ENCODE results near the gene NFYB.
"Not testable (repeated sequence)": the region's sequence is repeated elsewhere in the genome, so short reads cannot be mapped to it uniquely, and the experiment has no call there.

NFYB gene

DNA sequence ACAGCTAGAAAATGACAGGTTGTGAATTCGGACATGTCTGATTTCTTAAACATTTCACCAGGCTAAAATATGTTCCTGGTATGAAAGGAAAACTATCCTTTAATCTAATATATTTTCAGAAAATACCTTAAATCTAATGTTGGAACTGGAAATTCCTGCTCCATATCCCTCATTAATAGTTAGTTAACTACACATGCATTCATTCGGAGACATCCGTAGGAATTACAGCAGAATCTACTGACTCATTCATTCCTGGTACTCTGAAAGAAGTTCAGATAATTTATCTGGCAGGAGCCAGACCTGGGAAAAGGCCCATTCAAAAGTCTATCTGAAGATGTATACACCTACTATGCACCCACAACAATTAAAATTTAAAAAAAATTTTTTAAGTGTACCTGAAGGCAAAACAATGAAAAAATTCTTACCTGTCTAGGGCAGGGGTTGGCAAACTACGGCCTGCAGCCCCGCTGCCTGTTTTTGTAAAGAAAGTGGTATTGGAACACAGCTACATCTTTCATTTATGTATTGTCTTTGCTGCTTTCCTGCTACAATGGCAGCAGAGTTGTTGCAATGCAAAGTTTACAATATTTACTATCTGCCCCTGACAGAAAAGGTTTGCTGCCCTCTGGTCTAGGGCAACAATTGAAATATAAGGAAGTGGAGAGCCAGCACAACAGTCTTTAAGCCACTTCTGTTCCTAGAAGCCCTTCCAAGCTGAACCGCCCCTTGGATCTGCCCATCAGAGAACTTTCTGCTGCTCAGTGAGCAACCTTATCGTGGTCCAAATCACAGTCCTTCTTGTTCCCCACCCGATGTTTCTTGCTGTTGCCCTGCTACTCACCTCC lies 17.9 kb upstream of the NFYB start:
- DNase-seq = no peak

GRCh38 chr12:104154806-104155205 lies 16.8 kb upstream of the NFYB start:
- no peak for DNase-seq

- no peak for DNase-seq
Observed at GRCh38 chr12:104154286-104154685, 16.3 kb upstream of the NFYB start.

DNA sequence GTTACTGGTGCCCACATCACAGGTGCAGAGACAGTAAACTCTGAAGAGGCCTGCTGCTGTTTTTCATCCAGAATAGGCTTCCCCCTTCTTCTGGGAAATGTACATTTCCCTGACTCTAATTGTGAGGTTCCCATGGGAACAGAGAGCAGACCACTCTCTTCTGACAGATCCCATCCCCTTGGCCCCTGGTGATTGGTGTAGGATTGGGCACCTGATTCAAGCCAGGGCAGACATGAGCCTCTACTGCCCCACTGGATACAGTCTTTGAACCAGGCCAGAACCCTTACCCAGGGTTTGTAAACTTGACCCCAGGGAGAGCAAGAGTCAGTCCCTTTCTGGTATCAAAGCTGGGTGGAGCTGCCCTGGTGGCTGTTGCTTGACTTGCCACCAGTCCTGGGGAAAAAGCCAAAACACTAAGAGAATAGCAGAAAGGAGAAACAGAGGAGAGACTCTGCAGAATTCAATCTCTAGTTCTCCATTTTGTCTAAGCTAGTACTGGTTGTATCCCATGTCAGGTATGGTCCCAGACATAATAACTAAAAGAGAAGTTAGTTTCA lies 14.8 kb upstream of the NFYB start:
- no peak for DNase-seq

DNA sequence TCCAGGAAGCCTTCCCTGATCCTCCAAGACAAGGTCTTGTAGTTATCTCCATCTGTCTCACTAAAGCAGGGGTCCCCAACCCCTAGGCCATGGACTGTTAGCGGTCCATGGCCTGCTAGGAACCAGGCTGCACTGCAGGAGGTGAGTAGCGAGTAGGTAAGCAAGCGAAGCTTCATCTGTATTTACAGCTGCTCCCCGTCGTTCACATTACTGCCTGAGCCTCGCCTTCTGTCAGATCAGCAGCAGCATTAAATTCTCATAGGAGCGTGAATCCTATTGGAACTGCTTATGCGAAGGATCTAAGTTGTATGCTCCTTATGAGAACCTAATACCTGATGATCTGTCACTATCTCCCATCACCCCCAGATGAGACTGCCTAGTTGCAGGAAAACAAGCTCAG lies 12.4 kb upstream of the NFYB start:
- DNase-seq = no peak

DNA sequence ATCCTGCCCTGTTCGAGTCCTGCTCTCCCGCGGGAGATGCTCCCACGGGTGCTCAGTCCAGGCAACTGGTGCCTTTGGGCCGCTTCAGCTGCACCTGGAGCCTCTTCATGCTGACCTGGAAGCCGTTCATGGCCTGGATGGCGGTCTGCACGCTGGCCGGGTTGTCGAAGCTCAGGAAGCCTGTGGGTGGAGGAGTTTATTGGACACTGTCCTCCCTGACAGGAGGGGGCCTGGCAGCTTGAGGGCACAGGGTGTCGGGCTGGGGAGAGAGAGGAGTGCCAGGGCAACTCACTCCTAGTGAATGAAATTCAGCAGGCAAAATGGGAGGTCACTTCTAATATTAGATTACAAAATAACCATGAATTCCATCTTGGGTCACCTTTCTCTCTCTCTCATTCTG lies 9.3 kb upstream of the NFYB start:
- no peak for DNase-seq

GRCh38 chr12:104143918-104144317 lies 5.9 kb upstream of the NFYB start:
- no peak for DNase-seq

DNA sequence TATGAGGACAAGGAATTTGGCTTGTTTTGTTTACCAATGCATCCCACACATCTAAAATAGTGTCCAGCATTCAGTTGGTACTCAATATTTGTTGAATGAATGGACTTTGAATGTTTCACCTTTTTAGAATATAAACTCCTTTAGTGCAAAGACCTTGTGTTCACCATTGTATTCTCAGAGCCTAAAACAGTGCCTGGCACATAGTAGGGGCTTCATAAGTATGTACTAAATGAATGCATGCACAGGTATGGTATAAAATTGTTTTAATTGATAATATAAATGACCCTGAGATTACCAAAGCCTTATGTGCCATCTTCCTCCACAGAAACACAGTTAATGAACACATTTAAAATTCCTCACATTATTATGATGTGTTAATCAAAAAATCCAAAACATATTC lies 5.0 kb upstream of the NFYB start:
- DNase-seq = no peak

- no peak for DNase-seq
Observed at GRCh38 chr12:104142543-104142942, 4.5 kb upstream of the NFYB start.

- DNase-seq = no peak
Observed at GRCh38 chr12:104138797-104139152, 765 bp upstream of the NFYB start.

DNA sequence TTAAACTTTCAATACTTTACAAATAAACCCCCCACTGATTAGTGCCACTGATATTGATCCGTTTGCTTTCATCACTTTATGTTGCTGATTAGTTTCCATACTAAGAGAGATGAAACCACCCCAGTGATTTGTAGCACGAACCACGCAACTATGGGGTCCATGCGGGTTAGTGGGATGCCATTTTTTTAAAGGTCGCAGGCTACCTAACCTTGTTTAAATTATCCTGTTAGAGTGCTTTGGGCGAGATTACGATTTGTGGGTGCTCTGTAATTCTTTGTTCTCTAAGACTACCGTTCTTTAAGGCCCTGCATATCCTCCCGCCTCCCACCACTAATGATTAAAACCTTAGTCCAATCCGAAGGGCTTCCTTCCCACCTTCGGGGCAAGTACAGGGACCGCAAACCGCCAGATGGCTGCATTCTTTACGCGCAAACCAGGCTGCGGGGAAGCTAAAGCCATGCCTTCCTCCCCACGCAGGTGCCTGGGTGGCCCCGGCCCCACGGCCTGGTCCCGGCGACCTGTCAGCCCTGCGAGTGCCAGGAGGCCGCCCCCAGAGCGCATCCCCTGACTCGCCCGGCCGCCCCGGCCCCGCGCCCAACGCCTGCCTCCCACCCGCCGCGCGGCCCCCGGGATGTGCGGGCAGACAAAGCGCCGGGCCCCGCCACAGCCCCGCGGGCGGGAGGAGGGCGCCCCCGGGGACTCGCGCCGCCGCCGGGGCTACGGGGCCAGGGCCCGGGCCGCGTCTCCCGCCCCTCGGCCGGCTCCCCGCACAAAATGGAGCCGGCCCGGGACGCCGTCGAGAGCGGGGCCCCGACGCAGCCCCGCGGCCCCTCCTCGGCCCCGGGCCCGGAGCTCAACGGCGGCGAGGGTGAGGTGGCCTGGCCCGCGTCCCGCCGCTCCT lies 759 bp downstream of the NFYB start:
- DNase-seq = peak; percentile 36

- DNase-seq = no peak
Observed at GRCh38 chr12:104136577-104136976, 1.4 kb downstream of the NFYB start.

DNA sequence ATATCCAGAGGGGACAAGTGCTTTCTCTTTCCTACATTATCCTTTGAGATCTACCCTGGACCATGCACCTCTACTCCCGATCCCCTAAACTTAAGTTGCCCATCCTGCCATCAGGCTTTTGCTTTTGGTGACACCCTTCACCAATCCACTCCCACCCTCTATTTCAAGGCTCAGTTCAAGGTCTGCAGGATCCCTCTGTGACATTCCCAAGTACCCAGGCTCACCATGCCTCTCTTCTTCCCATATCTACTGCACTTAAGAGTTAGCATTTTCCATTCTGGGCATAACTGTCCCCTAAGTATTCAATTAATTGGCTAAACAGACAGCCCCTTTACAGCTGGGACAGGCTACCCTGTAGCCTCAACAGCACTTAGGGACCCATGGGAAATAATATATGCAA lies 3.1 kb downstream of the NFYB start:
- no peak for DNase-seq

- no peak for DNase-seq
Observed at GRCh38 chr12:104133866-104134265, 4.1 kb downstream of the NFYB start.

GRCh38 chr12:104133321-104133720 lies 4.7 kb downstream of the NFYB start:
- no peak for DNase-seq

DNA sequence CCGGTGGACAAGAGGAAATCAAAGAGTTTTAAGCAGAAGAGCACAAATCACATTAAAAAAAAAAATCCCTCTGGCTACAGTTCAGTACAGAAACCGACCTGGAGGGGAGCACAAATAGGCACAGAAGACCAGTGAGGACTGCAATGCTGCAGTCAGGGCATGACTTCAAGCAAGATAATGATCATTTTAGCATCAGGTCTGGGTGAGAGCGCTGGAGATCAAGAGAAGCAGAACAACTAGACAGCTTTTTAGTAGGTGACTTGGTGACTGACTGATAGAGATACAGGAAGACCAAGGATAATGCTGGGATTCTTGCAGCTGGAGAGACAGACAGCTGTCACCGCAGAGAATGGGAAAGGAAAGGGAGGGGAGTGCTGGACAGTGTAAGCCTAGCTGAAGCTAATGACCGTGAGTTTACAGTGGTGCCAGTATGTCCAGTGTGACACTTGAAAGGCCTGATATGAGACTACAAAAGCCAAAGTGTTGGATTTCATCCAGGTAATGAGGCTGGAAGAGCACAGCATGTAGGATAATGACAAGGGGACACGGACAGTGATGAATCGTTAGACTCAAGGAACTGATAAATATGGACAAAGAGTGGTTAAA lies 5.6 kb downstream of the NFYB start:
- DNase-seq = no peak

DNA sequence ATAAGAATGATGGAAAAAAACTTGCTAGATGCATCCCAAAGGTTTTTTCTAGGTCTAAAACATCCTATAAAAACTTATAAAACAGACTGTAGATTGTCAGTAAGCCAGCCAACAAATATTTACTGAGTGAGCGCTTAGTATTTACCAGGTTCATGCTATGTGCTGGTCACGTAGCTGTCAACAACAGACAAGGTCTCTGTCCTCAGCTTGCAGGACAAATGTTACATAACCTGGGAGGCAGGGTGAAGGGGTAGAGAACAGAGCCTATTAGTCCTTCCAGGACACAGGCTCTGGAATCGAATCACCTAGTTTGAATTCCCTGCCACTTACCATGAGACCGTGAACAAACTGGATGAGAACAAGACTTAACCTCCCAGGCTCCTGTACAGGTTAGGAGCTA lies 6.4 kb downstream of the NFYB start:
- DNase-seq = no peak

DNA sequence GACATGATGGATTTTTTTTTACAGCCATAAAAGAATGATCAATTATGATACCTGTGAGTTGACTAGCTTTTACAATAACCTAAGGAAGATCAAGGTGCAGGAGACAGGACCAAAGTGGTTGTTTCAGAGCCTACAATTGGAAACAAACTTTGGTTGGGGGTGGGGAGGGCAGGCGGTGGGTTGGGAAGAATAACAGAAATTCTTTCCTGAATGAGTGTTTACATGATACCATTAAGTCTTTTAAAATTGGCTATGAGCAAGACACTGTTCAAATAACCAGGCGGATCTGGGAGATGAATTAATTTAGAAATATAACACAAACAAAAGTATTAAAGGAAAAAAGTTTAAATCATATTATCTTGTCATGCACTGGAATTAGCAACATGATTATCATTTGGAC lies 7.2 kb downstream of the NFYB start:
- DNase-seq = no peak

DNA sequence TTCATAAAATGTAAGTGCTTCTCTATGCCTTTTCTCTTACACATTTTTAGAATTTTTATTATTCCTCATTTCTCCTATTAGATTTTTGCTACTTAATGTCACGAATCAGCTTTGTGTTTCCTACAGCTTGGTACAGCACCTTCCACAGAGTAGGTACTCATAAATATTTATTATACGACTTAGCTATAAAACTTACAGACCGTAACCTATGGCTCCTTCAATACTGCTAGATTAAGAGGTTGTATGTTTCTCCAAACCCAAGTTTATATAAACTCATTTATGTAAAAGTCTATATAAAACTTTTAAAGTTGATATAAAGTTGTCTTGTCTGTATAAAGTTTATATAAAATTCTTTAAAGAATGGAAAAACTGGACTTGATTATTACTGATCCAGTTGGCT lies 11.5 kb downstream of the NFYB start:
- no peak for DNase-seq

DNA sequence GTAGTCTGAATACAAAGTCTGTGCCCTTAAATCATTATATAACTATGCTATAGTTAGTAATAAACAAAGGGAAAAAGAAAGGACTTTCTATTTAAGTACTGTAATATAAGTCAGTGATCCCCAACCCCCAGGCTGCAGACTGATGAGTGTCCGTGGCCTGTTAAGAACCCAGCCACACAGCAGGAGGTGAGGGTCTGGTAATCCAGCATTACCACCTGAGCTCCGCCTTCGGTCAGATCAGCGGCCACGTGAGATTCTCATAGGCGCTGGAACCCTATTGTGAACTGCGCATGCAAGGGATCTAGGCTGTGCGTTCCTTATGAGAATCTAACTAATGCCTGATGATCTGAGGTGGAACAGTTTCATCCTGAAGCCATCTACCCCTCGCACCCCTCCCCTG lies 15.7 kb downstream of the NFYB start:
- no peak for DNase-seq

DNA sequence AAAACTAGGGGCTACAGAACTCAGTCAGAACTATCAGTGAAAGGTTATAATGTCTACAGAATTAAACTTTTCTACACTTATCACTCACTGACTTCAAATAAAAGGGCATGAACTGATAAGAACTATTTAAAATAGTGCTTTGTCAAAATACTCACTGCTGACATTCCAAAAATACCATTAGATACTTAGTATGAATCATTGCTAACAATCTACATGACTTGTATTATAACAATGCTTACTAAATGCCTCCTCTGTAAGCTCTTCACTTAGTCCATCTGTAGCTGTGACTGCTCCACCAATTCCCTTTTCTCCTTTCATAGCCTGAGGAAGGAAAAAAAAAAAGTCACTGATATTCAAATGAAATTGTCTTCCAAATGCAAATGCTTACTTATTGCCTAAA lies 17.0 kb downstream of the NFYB start:
- no peak for DNase-seq

- no peak for DNase-seq
Observed at GRCh38 chr12:104115587-104115975, 22.4 kb downstream of the NFYB start.

DNA sequence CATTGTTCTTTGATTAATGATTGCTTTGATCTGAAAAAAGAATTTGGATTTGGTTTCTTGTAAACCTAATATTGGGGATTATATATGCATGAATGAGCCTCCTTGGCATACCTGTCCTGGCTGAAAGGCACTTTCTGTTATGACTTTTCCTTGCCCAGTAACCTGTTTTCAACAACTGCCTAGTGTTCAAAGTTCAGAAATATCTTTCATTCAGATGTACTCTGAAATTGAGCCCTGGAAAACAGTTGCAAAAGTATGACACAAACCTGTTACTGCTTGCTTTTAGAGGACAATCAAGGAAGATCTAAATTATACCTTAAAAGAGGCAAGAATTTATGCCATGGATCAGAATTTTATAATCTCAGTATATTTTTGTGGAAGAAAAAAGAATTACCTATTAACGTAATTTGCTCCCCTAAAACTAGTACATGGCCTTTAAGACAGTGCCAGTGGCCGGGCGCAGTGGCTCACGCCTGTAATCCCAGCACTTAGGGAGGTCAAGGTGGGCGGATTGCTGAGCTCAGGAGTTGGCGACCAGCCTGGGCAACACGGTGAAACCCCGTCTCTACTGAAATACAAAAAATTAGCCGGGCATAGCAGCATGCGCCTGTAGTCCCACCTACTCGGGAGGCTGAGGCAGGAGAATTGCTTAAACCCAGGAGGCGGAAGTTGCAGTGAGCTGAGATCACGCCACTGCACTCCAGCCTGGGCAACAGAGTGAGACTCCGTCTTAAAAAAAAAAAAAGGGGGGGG lies 23.0 kb downstream of the NFYB start:
- DNase-seq = not testable (repeated sequence)

Data from activated effector memory CD4-positive, alpha-beta T cell treated with Interleukin-2 at 50 U/mL for 16 hours (primary cell).